NCI-H128 (cell line): ENCODE results near the gene LRRC51.

Source experiments
- DNase-seq: peaks from one replicate; lab custom pipeline; 2025; ENCODE audit not compliant: unreplicated experiment; lab: John Stamatoyannopoulos, UW

LRRC51 gene

DNA sequence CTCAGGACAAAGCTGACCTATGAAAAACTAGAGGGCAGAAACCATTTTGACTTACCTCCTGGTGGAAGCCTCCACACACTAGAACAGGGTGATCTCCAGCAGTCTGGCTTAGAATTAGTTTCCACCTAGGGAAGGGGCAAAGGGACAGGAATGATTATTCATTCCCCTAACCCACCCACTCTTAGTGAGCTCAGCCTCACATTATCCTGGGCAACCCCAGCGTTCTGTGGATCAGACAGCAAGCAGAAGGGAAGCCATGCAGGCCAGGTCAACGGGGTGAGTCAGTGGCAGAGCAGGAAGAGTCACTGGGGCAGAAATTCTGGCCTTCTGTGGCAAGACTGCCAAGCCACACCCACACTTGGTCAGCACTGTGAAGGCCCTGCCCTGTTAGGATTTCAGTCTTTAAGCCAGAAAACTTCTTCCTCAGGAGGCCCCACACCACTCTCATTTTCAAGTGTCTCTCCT is 10.8 kb upstream of the LRRC51 start:
- no peak for DNase-seq

DNA sequence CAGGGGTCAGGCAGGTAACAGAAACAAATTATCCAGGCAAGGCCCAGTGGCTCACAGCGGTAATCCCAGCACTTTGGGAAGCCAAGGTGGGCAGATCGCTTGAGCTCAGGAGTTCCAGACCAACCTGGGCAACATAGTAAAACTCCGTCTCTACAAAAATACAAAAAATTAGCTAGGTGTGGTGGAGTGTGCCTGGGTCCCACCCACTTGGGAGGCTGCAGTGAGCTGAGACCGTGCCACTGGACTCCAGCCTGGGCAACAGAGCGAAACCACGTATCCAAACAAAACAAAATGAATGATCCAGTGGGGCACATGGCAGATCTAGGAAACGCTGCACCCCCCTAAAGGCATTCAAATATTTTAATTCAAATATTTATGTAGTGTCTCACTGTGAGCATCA is 10.2 kb upstream of the LRRC51 start:
- no peak for DNase-seq

DNA sequence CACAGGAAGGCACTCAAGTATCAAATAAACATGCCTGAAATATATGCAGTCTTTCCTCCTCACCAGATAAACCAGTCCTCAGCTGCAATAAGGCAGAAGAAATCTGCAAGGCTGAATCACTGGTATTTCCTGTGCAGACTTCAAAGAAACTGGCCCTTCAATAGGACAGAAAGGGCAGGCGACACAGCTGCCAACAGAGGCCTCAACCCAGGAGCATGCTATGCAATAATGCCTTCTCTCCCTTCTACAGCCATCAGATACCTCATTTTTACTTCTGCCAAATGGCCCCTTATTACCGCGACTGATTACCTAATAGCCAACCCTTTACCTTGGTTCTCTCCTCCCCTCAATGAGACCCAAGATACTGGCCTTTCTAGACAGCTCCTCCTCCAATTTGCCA is 8.3 kb upstream of the LRRC51 start:
- no peak for DNase-seq

DNA sequence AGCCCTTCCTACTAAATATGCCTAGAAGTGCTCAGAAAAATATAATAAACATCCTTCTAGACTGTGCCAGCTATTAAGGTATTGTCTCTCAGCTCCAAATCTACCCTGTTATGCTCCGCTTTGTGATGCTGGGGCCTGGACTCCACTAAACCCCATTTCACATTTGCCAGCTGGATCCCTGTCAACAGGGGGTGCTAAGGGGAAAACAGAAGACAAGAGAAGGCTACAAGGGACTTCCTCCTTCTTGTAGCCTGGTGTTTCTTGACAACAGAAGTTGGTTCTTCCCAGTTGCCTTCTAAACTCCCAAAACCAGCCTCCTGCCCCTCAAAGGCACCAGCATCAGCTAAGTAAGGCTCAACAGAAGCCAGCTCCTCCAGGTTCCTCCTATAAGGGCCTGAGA is 5.5 kb upstream of the LRRC51 start:
- DNase-seq: no peak

DNA sequence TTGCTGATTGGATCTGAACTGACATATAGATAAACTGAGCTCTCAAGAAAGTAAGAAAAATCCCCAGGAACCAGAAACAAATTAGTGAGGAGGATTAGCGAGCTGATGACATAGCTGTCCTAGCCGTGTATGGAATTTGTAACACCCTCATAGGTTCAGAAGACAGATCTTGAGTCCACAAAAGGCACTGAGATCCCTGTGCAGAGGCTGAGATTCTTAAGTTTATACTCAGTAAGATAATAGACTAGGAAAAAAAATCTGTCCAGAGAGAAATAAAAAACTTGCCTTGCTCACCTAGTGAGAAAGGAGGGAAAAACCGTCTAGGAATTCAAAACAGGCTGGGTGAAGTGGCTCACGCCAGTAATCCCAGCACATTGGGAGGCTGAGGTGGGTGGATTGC is 4.9 kb upstream of the LRRC51 start:
- DNase-seq: no peak

DNA sequence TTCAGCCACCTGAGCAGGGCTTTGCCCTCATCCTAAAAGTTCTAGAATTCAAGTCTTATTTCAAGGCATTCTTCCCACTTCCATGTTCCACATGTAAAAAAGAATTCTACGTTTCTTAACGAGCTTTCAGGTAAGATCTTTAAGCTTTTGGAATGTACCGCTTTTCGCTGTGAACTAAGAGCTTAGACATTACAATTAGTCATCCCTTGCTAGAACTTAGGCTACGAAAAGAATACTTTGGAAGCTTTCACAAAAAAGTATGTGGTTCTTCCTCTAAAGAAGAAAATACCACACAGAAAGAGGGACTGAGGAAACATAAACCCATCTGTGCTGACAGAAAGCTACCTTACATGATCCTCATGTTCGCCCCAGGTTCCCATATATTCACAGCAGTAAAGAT is 2.2 kb upstream of the LRRC51 start:
- DNase-seq: no peak

DNA sequence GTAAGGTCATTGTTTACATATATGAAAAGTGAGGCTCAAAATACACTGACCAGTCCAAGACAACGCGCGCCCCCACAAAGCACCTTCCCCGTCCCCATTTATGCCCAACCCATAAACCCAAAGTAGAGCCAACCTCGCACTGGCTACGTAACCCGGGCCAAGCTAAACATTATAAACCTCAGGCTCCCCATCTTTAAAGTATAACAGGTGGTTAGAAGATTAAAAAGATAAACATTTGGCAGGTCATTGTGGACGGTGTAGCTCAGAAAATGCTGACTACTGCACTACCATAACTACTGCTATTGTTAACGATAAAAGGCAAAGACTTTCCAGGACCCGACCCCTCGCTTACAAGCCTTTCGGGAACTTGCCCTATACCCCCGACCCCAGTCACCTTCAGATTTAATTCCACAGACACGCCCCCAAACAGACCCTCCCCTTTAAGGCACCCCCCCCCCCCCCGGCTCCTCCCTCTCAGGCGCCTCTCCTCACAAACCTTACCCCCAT is 778 bp upstream of the LRRC51 start:
- no peak for DNase-seq

DNA sequence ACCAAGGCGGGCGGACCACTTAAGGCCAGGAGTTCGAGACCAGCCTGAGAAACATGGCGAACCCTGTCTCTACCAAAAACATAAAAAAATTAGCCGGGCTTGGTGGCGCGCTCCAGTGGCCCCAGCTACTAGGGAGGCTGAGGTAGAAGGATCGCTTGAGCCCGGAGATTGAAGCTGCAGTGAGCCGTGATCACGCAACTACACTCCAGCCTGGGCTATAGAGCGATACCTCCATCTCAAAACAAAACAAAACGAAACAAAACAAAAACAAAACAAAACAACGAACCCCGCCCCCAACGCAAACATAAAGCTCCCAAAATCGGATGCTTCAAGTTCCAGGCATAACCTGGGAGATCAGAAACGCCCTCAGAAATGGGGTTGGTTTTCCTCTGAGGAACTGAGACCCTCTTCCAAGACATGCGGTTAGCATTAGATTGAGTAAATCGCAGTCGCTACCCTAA is 564 bp downstream of the LRRC51 start:
- no peak for DNase-seq

DNA sequence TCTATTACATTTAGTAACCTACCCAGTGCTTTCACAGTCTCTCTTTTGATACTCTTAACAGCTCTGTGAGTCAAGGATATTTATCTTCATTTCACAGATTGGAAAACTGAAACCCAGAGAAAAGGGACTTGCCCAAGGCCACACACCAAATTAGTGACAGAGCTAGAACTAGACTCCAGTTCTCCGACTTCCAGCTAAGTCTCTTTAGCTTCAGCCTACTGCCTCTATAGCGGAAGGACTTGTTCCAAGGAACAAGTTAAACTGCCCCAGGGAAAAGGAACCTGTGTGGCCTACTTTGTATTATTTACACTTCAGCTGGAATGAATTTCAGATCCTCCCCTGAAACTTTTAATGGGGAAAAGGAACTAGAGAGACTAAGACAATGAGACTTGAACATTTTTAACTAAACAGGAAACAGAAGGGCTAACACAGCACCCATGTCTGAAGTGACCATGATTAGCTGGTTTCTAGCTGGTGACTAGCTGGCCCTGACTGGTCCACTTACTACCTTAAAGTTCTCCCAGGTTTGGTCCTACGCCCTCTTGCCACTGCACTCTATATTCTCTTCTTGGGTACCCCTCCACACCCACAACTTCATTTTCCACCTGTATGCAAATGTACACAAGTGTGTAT is 1.3 kb downstream of the LRRC51 start:
- no peak for DNase-seq

DNA sequence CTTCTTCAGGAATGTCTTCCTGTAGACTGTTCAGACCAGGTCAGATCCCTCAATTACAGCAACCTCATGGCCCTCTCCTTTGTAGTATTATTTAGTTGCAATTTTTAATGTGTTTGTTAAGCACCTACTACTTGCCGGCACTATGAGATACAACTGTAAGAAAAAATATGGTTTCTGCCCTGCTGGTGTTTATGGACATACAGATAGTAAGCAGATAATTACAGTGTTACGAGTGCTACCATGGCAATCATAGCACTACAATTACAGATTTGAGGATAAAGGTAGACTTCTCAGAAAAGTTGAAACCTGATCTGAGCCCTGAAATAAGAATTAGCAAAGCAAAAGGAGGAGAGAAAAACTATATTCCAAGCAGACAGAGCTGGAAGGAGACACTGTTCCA is 2.8 kb downstream of the LRRC51 start:
- DNase-seq: no peak

DNA sequence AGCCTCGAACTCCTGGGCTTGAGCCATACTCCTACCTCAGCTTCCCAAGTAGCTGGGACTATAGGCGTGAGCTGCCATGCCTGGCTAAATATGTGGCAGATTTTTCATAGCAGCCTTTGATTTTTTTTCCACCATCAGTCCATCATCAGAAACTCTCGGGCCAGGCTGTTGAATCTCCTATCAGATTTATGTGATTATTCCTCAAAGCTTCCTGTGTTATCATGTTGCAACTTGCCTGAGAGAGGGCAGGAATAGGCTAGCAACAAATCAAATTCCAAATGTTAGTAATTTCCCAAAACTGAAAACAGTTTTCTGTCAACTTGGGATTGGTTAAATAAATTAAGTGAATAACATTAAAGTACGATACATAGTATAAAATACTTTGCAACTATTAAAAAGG is 3.4 kb downstream of the LRRC51 start:
- no peak for DNase-seq

DNA sequence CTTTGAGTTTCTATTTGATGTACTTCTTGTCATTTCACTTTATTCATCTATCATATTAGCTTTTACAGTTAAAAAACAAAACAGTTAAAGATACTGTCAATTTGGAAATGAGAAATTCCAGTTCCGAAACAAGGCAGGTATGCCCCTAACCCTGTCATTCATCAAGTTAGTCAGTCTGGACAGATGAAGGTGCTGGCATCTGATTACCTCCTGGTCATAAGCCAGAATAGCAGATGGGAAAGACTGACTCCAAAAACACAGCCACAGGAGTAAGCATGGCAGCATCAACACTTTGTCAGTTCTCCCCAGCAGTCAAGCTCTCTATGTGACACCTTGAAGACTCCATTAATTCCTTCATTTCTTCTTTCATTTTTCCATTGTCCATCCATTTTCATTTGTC is 4.3 kb downstream of the LRRC51 start:
- no peak for DNase-seq

DNA sequence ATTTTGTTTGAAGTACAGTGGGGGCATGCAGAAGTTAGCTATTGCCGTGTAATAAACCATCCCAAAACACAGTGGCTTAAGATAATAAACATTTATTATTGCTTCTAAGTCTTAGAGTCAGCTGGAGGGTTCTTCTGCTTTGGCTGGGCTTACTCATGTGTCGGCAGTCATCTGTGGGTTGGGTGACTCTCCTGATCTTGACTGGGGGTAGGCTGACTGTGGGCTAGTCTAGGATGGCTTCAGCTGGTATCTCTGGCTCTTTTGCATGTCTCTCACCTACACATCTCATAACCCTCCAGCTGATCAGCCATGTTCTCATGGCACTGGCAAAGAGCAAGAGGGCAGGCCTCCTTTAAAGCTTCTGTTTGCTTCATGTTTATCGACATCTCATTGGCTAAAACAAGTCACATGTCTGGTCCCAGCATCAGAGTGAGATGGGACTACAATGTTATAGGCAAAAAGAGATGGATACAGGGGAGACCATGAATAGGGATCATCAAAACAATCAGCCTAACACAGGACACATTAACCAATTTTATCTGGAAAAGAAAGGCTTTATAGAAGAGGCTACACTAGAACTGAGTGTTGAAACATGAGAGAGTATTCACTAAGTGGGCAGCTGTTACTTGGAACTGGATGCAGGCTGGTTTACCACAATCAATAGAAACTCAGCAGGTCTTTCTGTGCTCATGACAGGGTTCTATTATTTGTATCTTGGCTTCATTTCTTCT is 5.1 kb downstream of the LRRC51 start:
- peak; percentile 60 for DNase-seq

DNA sequence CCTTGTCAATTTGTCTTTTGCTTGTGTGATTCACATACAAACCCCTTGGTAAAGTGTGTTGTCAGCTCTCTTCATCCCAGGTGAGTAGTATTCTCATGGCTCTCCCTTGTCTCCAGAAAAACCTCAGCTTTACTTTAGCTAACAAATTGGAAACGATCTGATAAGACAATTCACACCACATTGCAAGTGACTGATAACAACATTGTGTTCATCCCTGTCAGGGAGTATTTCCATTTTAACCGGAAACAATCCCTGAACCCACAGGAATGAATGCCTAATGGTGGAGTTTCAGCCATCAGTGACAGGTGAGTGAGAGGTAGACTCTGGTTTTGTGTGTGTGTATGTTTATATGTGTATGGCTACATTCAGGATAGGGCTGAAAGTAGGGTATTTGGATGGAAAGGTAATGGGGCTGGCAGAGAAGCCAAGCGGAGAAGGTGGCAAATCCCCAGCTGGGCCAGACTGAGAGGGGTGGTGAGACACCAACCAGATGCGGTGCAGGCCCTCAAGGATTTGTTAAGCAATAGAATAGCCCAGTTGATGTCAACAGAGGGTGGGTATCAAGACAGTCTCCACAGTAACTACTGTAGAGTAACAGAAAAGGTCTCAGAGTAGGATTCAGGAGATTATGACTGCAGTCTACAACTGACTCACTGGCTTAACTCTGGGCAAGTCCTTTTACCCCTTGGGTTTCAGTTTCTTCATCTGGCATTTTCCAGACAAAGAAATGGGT is 7.6 kb downstream of the LRRC51 start:
- no peak for DNase-seq

DNA sequence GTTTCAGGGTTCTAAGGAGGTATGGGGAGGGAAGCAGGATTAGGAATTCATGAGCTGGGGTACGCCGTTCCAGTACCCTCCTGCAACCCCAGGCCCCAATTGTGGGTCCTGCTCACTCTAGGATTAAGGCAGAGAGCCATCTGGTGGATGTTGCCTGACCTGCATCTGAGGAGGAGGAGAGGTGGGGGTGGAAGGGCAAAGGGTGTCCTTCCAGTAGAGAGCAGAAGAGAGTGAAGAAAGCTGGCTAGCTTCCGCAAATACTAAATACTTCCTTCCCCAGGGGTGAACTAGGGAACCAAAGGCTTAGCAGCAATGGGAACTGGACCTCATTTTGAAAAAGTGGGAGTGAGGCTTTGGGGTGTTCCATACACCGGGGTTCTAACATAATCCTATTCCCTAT is 10.6 kb downstream of the LRRC51 start:
- DNase-seq: peak; percentile 57

DNA sequence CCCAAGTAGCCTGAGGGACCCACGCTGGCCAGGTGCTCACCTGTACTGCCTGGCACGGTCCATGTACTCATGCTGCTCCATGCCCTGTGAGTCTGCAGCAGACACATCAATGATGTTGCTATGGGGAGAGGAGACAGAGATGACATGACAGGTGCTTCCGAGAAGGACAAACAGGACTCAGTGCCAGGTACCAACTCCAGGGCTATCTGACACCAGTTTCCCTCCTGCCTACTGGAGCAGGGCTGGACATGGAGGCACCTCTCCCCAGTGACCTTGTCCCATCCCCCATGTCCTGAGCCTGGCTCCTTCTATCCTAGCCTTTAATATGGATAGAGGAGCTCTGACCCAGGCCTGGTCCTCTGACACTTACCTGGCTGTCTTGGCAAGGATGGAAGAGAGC is 18.1 kb downstream of the LRRC51 start:
- no peak for DNase-seq

DNA sequence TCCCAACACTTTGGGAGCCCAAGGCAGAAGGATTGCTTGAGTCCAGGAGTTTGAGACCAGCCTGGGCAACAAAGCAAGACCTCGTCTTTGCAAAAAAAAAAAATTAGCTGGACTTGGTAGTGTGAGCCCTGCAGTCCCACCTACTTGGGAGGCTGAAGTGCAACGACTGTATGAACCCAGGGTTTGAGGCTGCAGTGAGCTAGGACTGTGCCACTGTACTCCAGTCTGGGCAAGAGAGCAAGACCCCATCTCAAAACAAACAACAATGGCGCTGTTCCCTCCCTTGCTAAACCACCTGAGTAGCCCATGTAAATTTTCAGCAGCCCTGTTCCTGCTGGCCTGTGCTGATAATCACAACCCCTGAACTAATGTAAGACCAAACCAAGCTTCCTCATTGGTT is 19.4 kb downstream of the LRRC51 start:
- no peak for DNase-seq

DNA sequence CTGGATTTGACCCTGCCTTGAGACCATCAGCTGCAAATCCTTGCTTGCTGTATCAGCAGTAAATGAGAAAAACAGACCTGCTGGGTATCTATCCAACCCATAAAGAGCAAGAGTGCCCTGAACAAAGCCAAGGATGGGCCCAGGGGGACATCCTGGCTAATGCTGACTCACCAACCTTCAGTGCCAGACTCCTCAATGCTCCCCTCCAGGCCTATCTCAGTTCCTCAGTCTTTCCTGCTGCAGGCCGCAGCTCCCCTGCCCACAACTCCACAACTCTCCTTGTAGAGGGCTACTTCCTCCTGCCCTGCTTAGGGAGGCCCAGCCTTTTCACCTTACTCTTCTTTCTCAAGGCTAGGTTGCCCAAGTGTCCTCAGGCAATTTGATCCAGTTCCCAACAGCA is 19.8 kb downstream of the LRRC51 start:
- DNase-seq: no peak

DNA sequence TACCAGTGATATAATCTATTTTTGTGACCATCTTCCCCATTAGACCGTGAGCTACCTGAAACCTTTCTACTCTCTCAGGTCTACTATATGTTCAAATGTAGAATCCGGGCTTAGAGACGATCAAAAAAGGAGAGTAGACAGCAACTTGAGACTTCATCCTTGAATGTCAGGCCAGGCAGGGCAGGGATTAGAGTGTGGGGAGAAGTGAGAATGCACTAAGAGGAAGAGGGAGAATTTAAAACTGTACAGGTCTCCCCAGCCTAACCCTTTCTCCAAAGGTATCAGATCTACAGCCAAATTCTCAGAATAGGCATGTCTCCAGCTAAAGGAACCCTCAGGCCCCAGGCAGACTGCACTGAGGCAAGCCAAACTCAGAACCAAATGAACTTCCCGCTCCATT is 21.5 kb downstream of the LRRC51 start:
- no peak for DNase-seq

DNA sequence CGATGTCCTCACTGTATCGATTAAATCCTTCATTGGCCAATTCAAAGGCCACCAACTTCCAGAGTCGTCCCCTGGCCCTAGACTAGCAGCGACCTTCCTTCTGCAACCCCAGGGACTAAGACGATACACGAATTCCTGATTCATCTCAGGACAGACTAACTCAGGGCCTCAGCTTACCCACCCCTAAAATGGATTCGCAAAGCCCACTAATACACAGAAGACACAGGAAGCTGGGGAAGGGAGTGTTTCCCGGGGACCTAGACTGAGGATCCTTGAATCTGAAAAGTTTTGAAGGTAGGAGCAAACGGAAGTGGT is 21.9 kb downstream of the LRRC51 start:
- DNase-seq: no peak

DNA sequence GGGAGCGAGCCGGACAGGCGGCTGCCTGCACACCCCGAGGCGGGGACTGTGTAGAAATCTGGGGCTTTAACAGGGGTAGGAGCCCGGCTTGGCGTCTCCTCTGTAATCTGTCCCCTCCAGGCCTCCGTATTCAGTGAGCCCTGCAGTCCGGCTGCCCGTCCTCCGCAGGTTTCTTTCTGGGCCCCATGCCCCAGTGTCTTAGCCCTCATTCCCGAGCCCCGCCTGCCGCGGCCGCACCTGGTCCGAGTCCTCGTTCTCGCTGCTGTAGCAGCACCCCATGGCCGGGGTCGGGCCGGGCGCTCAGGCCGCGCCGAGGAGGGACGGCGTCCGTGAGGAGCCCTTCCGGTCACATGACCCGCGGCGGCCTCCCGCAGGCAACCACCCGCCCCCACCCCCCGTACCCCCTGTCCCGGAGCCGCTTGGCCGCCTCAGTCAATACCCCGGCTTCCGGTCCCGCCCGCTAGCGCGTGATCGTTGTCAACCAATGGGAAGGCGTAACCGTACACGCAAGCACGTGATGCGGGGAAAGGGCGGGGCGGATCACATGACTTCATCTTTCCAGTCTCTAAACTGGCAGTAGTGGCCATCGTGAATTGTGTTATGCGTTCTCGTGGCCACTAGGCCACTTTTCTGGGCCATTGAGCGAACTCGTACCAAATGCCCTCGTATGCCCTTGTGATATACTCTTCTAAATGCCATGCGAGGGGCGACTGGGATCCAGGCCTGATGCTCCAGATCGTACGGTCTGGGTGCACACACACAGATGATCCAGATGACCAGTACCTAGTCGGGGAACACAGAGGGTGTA is 22.5 kb downstream of the LRRC51 start, which contains the start of gene LAMTOR1:
TSS of gene LAMTOR1 (minus strand) at position 352 of the 808 bp plus-strand sequence. CDS start at position 279, 73 bp downstream.
- peak; percentile 96 for DNase-seq
